ENCODE results near the gene SGSM2. TPM values are rescaled to one million over a fixed set of nuclear protein-coding genes. Genes with fewer than 3 reads are reported as not detected.

SGSM2 gene
- total RNA-seq = 117 and 127 TPM in 2 replicates
- long read RNA-seq, partial matches to known transcripts = 8 of 22 reads
- long read RNA-seq, other reads (novel, unspliced or antisense) = 12 of 22 reads

GRCh38 chr17:2336852-2337543, at the start of gene SGSM2:
Gene SGSM2, plus strand, starts transcription at chr17:2337501. Its CDS starts 188 bp downstream, at chr17:2337689.
- TF ChIP-seq CTCF (IDR thresholded peaks at IDR 0.05; ENCODE audit: unreplicated experiment) = no peak
- no peaks in the 10 kb centered on the region for H3K27me3 Mint-ChIP-seq
- DNase-seq (ENCODE audit: low spot score, unreplicated experiment) = peak; percentile 69
- peaks cover 8% of the 10 kb centered on the region for H3K36me3 Mint-ChIP-seq (ENCODE audit: insufficient read depth)
- H3K9me3 Mint-ChIP-seq (ENCODE audit: low read depth) = no peaks in the 10 kb centered on the region
- H3K27ac Mint-ChIP-seq = peak within 1 kb of the TSS; percentile 96
- peak within 1 kb of the TSS; percentile 98 for H3K4me3 Mint-ChIP-seq (ENCODE audit: low read depth)
- H3K4me1 Mint-ChIP-seq (ENCODE audit: low read depth) = peaks cover 15% of the 10 kb centered on the region

GRCh38 chr17:2289878-2290478, 47.3 kb upstream of the SGSM2 start:
- Mint-ChIP-seq H3K4me3 (ENCODE audit: low read depth) (no peak overlapping the region), H3K4me1 (ENCODE audit: low read depth) (no peaks in the 10 kb centered on the region), H3K9me3 (ENCODE audit: low read depth) (no peaks in the 10 kb centered on the region), H3K36me3 (ENCODE audit: insufficient read depth) (peaks cover 35% of the 10 kb centered on the region), H3K27me3 (no peaks in the 10 kb centered on the region), H3K27ac (no peak overlapping the region)
- no peak for DNase-seq (ENCODE audit: low spot score, unreplicated experiment)
- TF ChIP-seq CTCF (IDR thresholded peaks at IDR 0.05; ENCODE audit: unreplicated experiment) = no peak

GRCh38 chr17:2292100-2292499, 45.2 kb upstream of the SGSM2 start:
- Mint-ChIP-seq H3K36me3 (ENCODE audit: insufficient read depth) (peaks cover 42% of the 10 kb centered on the region), H3K4me3 (ENCODE audit: low read depth) (no peak overlapping the region), H3K4me1 (ENCODE audit: low read depth) (peaks cover 9% of the 10 kb centered on the region), H3K27me3 (no peaks in the 10 kb centered on the region), H3K9me3 (ENCODE audit: low read depth) (no peaks in the 10 kb centered on the region), H3K27ac (no peak overlapping the region)
- DNase-seq (ENCODE audit: low spot score, unreplicated experiment) = no peak
- no peak for TF ChIP-seq CTCF (IDR thresholded peaks at IDR 0.05; ENCODE audit: unreplicated experiment)

- peaks cover 9% of the 10 kb centered on the region for H3K4me1 Mint-ChIP-seq (ENCODE audit: low read depth)
- no peak for DNase-seq (ENCODE audit: low spot score, unreplicated experiment)
- H3K4me3 Mint-ChIP-seq (ENCODE audit: low read depth) = no peak overlapping the region
- no peaks in the 10 kb centered on the region for H3K27me3 Mint-ChIP-seq
- TF ChIP-seq CTCF (IDR thresholded peaks at IDR 0.05; ENCODE audit: unreplicated experiment) = no peak
- no peaks in the 10 kb centered on the region for H3K9me3 Mint-ChIP-seq (ENCODE audit: low read depth)
- H3K27ac Mint-ChIP-seq = peak overlapping the region; percentile 38
- H3K36me3 Mint-ChIP-seq (ENCODE audit: insufficient read depth) = peaks cover 47% of the 10 kb centered on the region
Observed at GRCh38 chr17:2295575-2295974, 41.7 kb upstream of the SGSM2 start.

GRCh38 chr17:2297023-2297422, 40.3 kb upstream of the SGSM2 start:
- TF ChIP-seq CTCF (IDR thresholded peaks at IDR 0.05; ENCODE audit: unreplicated experiment) = no peak
- Mint-ChIP-seq H3K27me3 (no peaks in the 10 kb centered on the region), H3K4me3 (ENCODE audit: low read depth) (no peak overlapping the region), H3K9me3 (ENCODE audit: low read depth) (no peaks in the 10 kb centered on the region), H3K4me1 (ENCODE audit: low read depth) (peaks cover 13% of the 10 kb centered on the region), H3K27ac (no peak overlapping the region), H3K36me3 (ENCODE audit: insufficient read depth) (peaks cover 39% of the 10 kb centered on the region)
- no peak for DNase-seq (ENCODE audit: low spot score, unreplicated experiment)
